ENCODE measurements around the gene CSRNP3.

DNA sequence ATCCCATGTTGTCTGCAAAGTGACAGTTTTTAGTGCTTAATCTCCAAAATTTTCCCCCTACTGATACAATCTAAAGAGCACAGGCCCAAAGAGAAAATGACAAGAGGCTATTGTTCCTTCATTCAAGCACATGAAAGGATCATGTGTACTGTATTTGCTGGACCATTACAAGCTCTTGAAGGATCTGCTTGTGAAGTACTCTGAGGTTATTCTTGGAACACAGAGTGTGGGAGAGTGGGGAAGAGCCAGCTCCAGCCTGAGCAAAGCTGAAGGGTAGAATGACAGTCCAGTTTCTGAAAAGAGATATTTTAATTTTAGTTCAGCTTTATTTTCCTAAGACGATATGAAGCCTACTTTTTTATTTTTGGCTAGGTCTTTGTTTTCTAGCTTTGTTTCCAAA lies 212.3 kb downstream of the CSRNP3 start:
- TF ChIP-seq, protein P1, sequence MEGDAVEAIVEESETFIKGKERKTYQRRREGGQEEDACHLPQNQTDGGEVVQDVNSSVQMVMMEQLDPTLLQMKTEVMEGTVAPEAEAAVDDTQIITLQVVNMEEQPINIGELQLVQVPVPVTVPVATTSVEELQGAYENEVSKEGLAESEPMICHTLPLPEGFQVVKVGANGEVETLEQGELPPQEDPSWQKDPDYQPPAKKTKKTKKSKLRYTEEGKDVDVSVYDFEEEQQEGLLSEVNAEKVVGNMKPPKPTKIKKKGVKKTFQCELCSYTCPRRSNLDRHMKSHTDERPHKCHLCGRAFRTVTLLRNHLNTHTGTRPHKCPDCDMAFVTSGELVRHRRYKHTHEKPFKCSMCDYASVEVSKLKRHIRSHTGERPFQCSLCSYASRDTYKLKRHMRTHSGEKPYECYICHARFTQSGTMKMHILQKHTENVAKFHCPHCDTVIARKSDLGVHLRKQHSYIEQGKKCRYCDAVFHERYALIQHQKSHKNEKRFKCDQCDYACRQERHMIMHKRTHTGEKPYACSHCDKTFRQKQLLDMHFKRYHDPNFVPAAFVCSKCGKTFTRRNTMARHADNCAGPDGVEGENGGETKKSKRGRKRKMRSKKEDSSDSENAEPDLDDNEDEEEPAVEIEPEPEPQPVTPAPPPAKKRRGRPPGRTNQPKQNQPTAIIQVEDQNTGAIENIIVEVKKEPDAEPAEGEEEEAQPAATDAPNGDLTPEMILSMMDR (IDR thresholded peaks at IDR 0.05): no peak
- TF ChIP-seq POLR2A (IDR thresholded peaks at IDR 0.05) (no peak), EP300 (IDR thresholded peaks at IDR 0.05) (peak in 1 of 2 donors; percentile 66)

All from tibial nerve (tissue), 4 donors.